ENCODE measurements around the gene OR3A3. TPM values are rescaled to one million over a fixed set of nuclear protein-coding genes. Genes with fewer than 3 reads are reported as not detected.

OR3A3 gene
- not detected in 2 replicates for total RNA-seq

GRCh38 chr17:3411070-3411469 lies at the start of gene OR3A3:
TSS of gene OR3A3 (plus strand) at chr17:3411370.

GRCh38 chr17:3385869-3386816 lies 25.0 kb upstream of the OR3A3 start, which contains the start of gene OR3A2:
TSS of gene OR3A2 (minus strand) at chr17:3386308.

GRCh38 chr17:3398310-3398709 lies 12.9 kb upstream of the OR3A3 start, which contains the start of gene OR1E1:
TSS of gene OR1E1 (minus strand) at chr17:3398410. CDS start at chr17:3398410, 0 bp downstream.

GRCh38 chr17:3433741-3434140 lies 22.6 kb downstream of the OR3A3 start, which contains the start of gene OR1E2:
TSS of gene OR1E2 (minus strand) at chr17:3433841. CDS start at chr17:3433841, 0 bp downstream.

GRCh38 chr17:3471599-3471998 lies 60.4 kb downstream of the OR3A3 start, which contains the start of gene SPATA22:
TSS of gene SPATA22 (minus strand) at chr17:3471819. CDS start at chr17:3469325, 2,494 bp downstream.

Other genes with a start within 250 kb of the OR3A3 start
- gene OR1A2, start 213.9 kb upstream of the OR3A3 start, total RNA-seq: not detected in 2 replicates
- gene OR1A1, start 203.7 kb upstream of the OR3A3 start, total RNA-seq: not detected in 2 replicates
- not detected in 2 replicates for gene OR3A1, start 113.0 kb upstream of the OR3A3 start, total RNA-seq
- gene OR3A2, start 25.1 kb upstream of the OR3A3 start, total RNA-seq: not detected in 2 replicates
- not detected in 2 replicates for gene OR1E1, start 13.0 kb upstream of the OR3A3 start, total RNA-seq
- not detected in 2 replicates for gene OR1E2, start 22.5 kb downstream of the OR3A3 start, total RNA-seq
- gene SPATA22, start 60.4 kb downstream of the OR3A3 start, total RNA-seq: not detected in 2 replicates
- 0.13 TPM in 1 of 2 replicates, not detected in the other for gene ASPA, start 64.6 kb downstream of the OR3A3 start, total RNA-seq
- gene TRPV3, start 146.4 kb downstream of the OR3A3 start, total RNA-seq: not detected in 2 replicates
- 0.27 and 0.59 TPM in 2 replicates for gene TRPV1, start 198.0 kb downstream of the OR3A3 start, total RNA-seq
- 20.5 and 24.3 TPM in 2 replicates for gene SHPK, start 224.9 kb downstream of the OR3A3 start, total RNA-seq
- gene CTNS, start 225.4 kb downstream of the OR3A3 start, total RNA-seq: 36.9 and 54.7 TPM in 2 replicates